ENCODE results near the gene SV2B. TPM values are rescaled to one million over a fixed set of nuclear protein-coding genes. Genes with fewer than 3 reads are reported as not detected.

SV2B gene
- total RNA-seq, 1 experiment from 2014 or later = not detected

- H4K20me1 ChIP-seq (ENCODE audit: low read length) = no peaks in the 10 kb centered on the region
- H3F3A ChIP-seq (ENCODE audit: low read length, unreplicated experiment) = no peaks in the 10 kb centered on the region
- H3K9me3 ChIP-seq (ENCODE audit: low read length) = no peaks in the 10 kb centered on the region
- BruUV-seq (replicated peaks) = no TSS peak
- H3K27me3 ChIP-seq (ENCODE audit: low read length) = peaks cover 59% of the 10 kb centered on the region
- ATAC-seq (no peak), DNase-seq (no peak)
- H3K36me3 ChIP-seq (ENCODE audit: low read depth, low read length) = no peaks in the 10 kb centered on the region
- ChIA-PET POLR2A (ENCODE audit: unreplicated experiment) (no interaction called here), CTCF (no interaction called here)
- no peaks in the 10 kb centered on the region for H3K4me1 ChIP-seq (ENCODE audit: insufficient read depth, low read length)
- no peak overlapping the region for H3K4me2 ChIP-seq (ENCODE audit: low read length)
- H3K9me2 ChIP-seq (replicated peaks; ENCODE audit: low read length) = no peaks in the 10 kb centered on the region
- intact Hi-C loops (cut with micrococcal nuclease) = no loop called here
- no peak overlapping the region for H3K4me3 ChIP-seq (ENCODE audit: low read length)
- H2AFZ ChIP-seq (ENCODE audit: low read length) = no peak overlapping the region
- no peak overlapping the region for H3K27ac ChIP-seq (ENCODE audit: low read length)
- H3K9ac ChIP-seq (ENCODE audit: low read length) = no peak overlapping the region
- no peaks in the 10 kb centered on the region for H3K79me2 ChIP-seq (ENCODE audit: low read length)
- no peak for TF ChIP-seq EZH2phosphoT487 (IDR thresholded peaks at IDR 0.05; ENCODE audit: borderline replicate concordance, low read length)
- TF ChIP-seq CTCF (conservative IDR thresholded peaks at IDR 0.05; ENCODE audit: low read depth, low read length) = no peak
- TF ChIP-seq EZH2 (IDR thresholded peaks at IDR 0.05; ENCODE audit: low read length, unreplicated experiment) = no peak
Measured at GRCh38 chr15:91235376-91235775, 135.3 kb downstream of the SV2B start.

GRCh38 chr15:91237445-91237844 lies 137.4 kb downstream of the SV2B start:
- Histone ChIP-seq H3K4me3 (ENCODE audit: low read length) (no peak overlapping the region), H3K4me2 (ENCODE audit: low read length) (no peak overlapping the region), H2AFZ (ENCODE audit: low read length) (no peak overlapping the region), H3K9me2 (replicated peaks; ENCODE audit: low read length) (no peaks in the 10 kb centered on the region), H3F3A (ENCODE audit: low read length, unreplicated experiment) (no peaks in the 10 kb centered on the region), H3K4me1 (ENCODE audit: insufficient read depth, low read length) (no peaks in the 10 kb centered on the region), H3K27ac (ENCODE audit: low read length) (no peak overlapping the region), H3K36me3 (ENCODE audit: low read depth, low read length) (no peaks in the 10 kb centered on the region), H3K27me3 (ENCODE audit: low read length) (peaks cover 67% of the 10 kb centered on the region), H4K20me1 (ENCODE audit: low read length) (no peaks in the 10 kb centered on the region), H3K79me2 (ENCODE audit: low read length) (no peaks in the 10 kb centered on the region), H3K9ac (ENCODE audit: low read length) (no peak overlapping the region), H3K9me3 (ENCODE audit: low read length) (no peaks in the 10 kb centered on the region)
- BruUV-seq (replicated peaks) = no TSS peak
- TF ChIP-seq CTCF (conservative IDR thresholded peaks at IDR 0.05; ENCODE audit: low read depth, low read length) (no peak), EZH2 (IDR thresholded peaks at IDR 0.05; ENCODE audit: low read length, unreplicated experiment) (no peak), EZH2phosphoT487 (IDR thresholded peaks at IDR 0.05; ENCODE audit: borderline replicate concordance, low read length) (no peak)
- CTCF ChIA-PET = no interaction called here
- intact Hi-C loops (cut with micrococcal nuclease) = no loop called here
- POLR2A ChIA-PET (ENCODE audit: unreplicated experiment) = no interaction called here
- DNase-seq (no peak), ATAC-seq (no peak)

- H3K79me2 ChIP-seq (ENCODE audit: low read length) = no peaks in the 10 kb centered on the region
- CTCF ChIA-PET = no interaction called here
- H3K36me3 ChIP-seq (ENCODE audit: low read depth, low read length) = no peaks in the 10 kb centered on the region
- no peak overlapping the region for H2AFZ ChIP-seq (ENCODE audit: low read length)
- no peak for ATAC-seq
- H3K9me3 ChIP-seq (ENCODE audit: low read length) = no peaks in the 10 kb centered on the region
- H3K4me1 ChIP-seq (ENCODE audit: insufficient read depth, low read length) = no peaks in the 10 kb centered on the region
- H3K27ac ChIP-seq (ENCODE audit: low read length) = no peak overlapping the region
- H3K9me2 ChIP-seq (replicated peaks; ENCODE audit: low read length) = no peaks in the 10 kb centered on the region
- BruUV-seq (replicated peaks) = no TSS peak
- POLR2A ChIA-PET (ENCODE audit: unreplicated experiment) = no interaction called here
- H3K27me3 ChIP-seq (ENCODE audit: low read length) = peaks cover 65% of the 10 kb centered on the region
- no peaks in the 10 kb centered on the region for H4K20me1 ChIP-seq (ENCODE audit: low read length)
- H3K4me3 ChIP-seq (ENCODE audit: low read length) = no peak overlapping the region
- TF ChIP-seq EZH2 (IDR thresholded peaks at IDR 0.05; ENCODE audit: low read length, unreplicated experiment) = no peak
- TF ChIP-seq CTCF (conservative IDR thresholded peaks at IDR 0.05; ENCODE audit: low read depth, low read length) = no peak
- no peak for TF ChIP-seq EZH2phosphoT487 (IDR thresholded peaks at IDR 0.05; ENCODE audit: borderline replicate concordance, low read length)
- no peak for DNase-seq
- no peaks in the 10 kb centered on the region for H3F3A ChIP-seq (ENCODE audit: low read length, unreplicated experiment)
- no peak overlapping the region for H3K4me2 ChIP-seq (ENCODE audit: low read length)
- intact Hi-C loops (cut with micrococcal nuclease) = no loop called here
- no peak overlapping the region for H3K9ac ChIP-seq (ENCODE audit: low read length)
Measured at GRCh38 chr15:91238644-91239425, 138.8 kb downstream of the SV2B start.
